HG03025 (cell line): ENCODE data around the gene GABARAP.
A peak's percentile ranks its signal among the peaks of the same experiment; 100 is the strongest.
"Not testable (repeated sequence)": the region's sequence is repeated elsewhere in the genome, so short reads cannot be mapped to it uniquely, and the experiment has no call there.

Experiments used
- ATAC-seq: cut with Tn5 transposase; IDR thresholded peaks from one replicate; pipeline ENCODE4 v1.9.1; 2021; ENCODE audit warnings: mild to moderate bottlenecking, moderate library complexity; ENCODE audit not compliant: unreplicated experiment, low FRiP score

The GABARAP gene

GRCh38 chr17:7261379-7262191 is 19.3 kb upstream of the GABARAP start:
- ATAC-seq = no peak

- ATAC-seq = no peak
Observed at GRCh38 chr17:7260651-7261378, 18.6 kb upstream of the GABARAP start.

GRCh38 chr17:7260151-7260550 is 17.9 kb upstream of the GABARAP start:
- no peak for ATAC-seq

- no peak for ATAC-seq
Observed at GRCh38 chr17:7259555-7259889, 17.3 kb upstream of the GABARAP start.

GRCh38 chr17:7258731-7259554 is 16.7 kb upstream of the GABARAP start:
- no peak for ATAC-seq

- no peak for ATAC-seq
Observed at GRCh38 chr17:7256766-7257456, 14.7 kb upstream of the GABARAP start.

- ATAC-seq = no peak
Observed at GRCh38 chr17:7254511-7254910, 12.3 kb upstream of the GABARAP start.

- no peak for ATAC-seq
Observed at GRCh38 chr17:7253082-7253481, 10.8 kb upstream of the GABARAP start.

- peak; percentile 45 for ATAC-seq
Observed at GRCh38 chr17:7252176-7253043, 10.2 kb upstream of the GABARAP start, which contains the start of gene ELP5. TSS of gene ELP5 (plus strand) at chr17:7252215. CDS start at chr17:7252551, 336 bp downstream.

- peak; percentile 75 for ATAC-seq
Observed at GRCh38 chr17:7251661-7252175, 9.5 kb upstream of the GABARAP start, which contains the start of gene CTDNEP1. TSS of gene CTDNEP1 (minus strand) at chr17:7251734. CDS start at chr17:7251296, 438 bp downstream.

GRCh38 chr17:7250695-7251627 is 8.7 kb upstream of the GABARAP start:
- ATAC-seq = no peak

- no peak for ATAC-seq
Observed at GRCh38 chr17:7249830-7250229, 7.6 kb upstream of the GABARAP start.

- ATAC-seq = no peak
Observed at GRCh38 chr17:7249214-7249613, 7.0 kb upstream of the GABARAP start.

GRCh38 chr17:7248796-7249195 is 6.5 kb upstream of the GABARAP start:
- ATAC-seq = no peak

- no peak for ATAC-seq
Observed at GRCh38 chr17:7246779-7247178, 4.5 kb upstream of the GABARAP start.

GRCh38 chr17:7243838-7244237 is 1.6 kb upstream of the GABARAP start:
- ATAC-seq = not testable (repeated sequence)

- ATAC-seq = no peak
Observed at GRCh38 chr17:7243453-7243729, 1.1 kb upstream of the GABARAP start.

- ATAC-seq = peak; percentile 40
Observed at GRCh38 chr17:7242717-7243452, 636 bp upstream of the GABARAP start.
